ENCODE results near the gene MCM3AP.

DNA sequence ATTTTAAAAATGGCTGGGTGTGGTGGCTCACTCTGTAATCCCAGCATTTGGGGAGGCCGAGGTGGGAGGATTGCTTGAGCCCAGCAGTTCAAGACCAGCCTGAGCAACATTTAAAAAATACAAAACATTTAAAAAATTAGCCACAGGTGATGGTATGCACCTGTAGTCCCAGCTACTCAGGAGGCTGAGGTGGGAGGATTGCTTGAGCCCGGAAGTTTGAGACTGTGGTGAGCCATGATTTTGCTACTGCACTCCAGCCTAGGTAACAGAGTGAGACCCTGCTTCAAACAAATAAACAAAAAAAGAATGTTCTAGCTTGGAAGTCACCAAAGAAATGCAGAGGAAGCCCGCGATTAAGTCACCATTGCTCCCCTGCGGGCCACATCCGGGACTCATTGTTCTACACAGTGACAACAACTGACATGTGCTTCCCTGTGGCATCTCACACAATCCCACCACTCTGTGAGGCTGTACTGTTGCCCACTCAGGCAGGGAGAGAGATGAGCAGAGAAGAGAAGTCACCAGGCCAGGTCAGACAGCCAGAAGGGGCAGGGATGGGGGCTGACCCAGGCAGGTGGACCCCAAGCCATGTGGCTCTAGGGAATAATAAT, 82.7 kb downstream of the MCM3AP start:
- TF ChIP-seq, protein P1, sequence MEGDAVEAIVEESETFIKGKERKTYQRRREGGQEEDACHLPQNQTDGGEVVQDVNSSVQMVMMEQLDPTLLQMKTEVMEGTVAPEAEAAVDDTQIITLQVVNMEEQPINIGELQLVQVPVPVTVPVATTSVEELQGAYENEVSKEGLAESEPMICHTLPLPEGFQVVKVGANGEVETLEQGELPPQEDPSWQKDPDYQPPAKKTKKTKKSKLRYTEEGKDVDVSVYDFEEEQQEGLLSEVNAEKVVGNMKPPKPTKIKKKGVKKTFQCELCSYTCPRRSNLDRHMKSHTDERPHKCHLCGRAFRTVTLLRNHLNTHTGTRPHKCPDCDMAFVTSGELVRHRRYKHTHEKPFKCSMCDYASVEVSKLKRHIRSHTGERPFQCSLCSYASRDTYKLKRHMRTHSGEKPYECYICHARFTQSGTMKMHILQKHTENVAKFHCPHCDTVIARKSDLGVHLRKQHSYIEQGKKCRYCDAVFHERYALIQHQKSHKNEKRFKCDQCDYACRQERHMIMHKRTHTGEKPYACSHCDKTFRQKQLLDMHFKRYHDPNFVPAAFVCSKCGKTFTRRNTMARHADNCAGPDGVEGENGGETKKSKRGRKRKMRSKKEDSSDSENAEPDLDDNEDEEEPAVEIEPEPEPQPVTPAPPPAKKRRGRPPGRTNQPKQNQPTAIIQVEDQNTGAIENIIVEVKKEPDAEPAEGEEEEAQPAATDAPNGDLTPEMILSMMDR (IDR thresholded peaks at IDR 0.05) = no peak
- TF ChIP-seq POLR2A (IDR thresholded peaks at IDR 0.05) = no peak

Data from Peyer's patch (tissue), 4 donors.